Left renal pelvis (tissue), 4 donors: ENCODE data around the gene SHMT2. TPM values are rescaled to one million over a fixed set of nuclear protein-coding genes. Genes with fewer than 3 reads are reported as not detected.

Experiments
- DNase-seq, 4 donors: peaks; one replicate each; pipeline ENCODE4 v3.0.0-alpha.2; 2013; ENCODE audit warnings: low read depth in 4 of 4, low spot score in 3 of 4
- polyA plus RNA-seq, 4 donors: library from polyadenylated mRNA; unstranded; fragments of 120-200 nt; gene quantifications; one replicate each; pipeline ENCODE4 v1.2.1, GENCODE V29; 2013; ENCODE audit not compliant: insufficient read length in 4 of 4

SHMT2 gene
- polyA plus RNA-seq, 4 donors = 52.2 to 82.5 (median 70.4) TPM

- peak in 2 of 4 donors; percentile 60 to 72 for DNase-seq
Measured at GRCh38 chr12:57213058-57213715, 16.3 kb upstream of the SHMT2 start.

- no peak for DNase-seq
Measured at GRCh38 chr12:57213763-57214397, 15.6 kb upstream of the SHMT2 start.

- no peak for DNase-seq
Measured at GRCh38 chr12:57214398-57214781, 15.1 kb upstream of the SHMT2 start.

GRCh38 chr12:57215065-57215464, 14.4 kb upstream of the SHMT2 start:
- no peak for DNase-seq

- DNase-seq = no peak
Measured at GRCh38 chr12:57215668-57216013, 13.9 kb upstream of the SHMT2 start.

- DNase-seq = no peak
Measured at GRCh38 chr12:57216014-57216911, 13.2 kb upstream of the SHMT2 start, which contains the start of gene NXPH4. Gene NXPH4 (plus strand): TSS chr12:57216794. CDS start chr12:57216970, 176 bp downstream.

GRCh38 chr12:57216921-57217879, 12.3 kb upstream of the SHMT2 start:
- no peak for DNase-seq

GRCh38 chr12:57218030-57218853, 11.3 kb upstream of the SHMT2 start:
- DNase-seq = no peak

GRCh38 chr12:57219205-57219992, 10.1 kb upstream of the SHMT2 start:
- no peak for DNase-seq

- no peak for DNase-seq
Measured at GRCh38 chr12:57219993-57220754, 9.3 kb upstream of the SHMT2 start.

GRCh38 chr12:57220770-57221168, 8.7 kb upstream of the SHMT2 start:
- DNase-seq = no peak

GRCh38 chr12:57221169-57221917, 8.2 kb upstream of the SHMT2 start:
- DNase-seq = no peak

GRCh38 chr12:57222286-57223190, 7.0 kb upstream of the SHMT2 start:
- no peak for DNase-seq

GRCh38 chr12:57223191-57224165, 6.0 kb upstream of the SHMT2 start:
- DNase-seq = no peak
